WTC11 (cell line): ENCODE measurements around the gene NRG2.

Experiments
- CREB1 ChIP-seq: sonication (generic); formaldehyde crosslinking; IDR thresholded peaks from 2 replicates; pipeline ENCODE4 v1.8.0; 2023; ENCODE audit warnings: mild to moderate bottlenecking, missing genetic modification reagents
- CTCF ChIP-seq: fragments of 200-600 bp; IDR thresholded peaks from 2 replicates; pipeline ENCODE4 v1.8.0; 2022; ENCODE audit warnings: antibody characterized with exemption
- E2F1 ChIP-seq: sonication (generic); formaldehyde crosslinking; IDR thresholded peaks from 2 replicates; pipeline ENCODE4 v1.8.0; 2022; ENCODE audit warnings: mild to moderate bottlenecking, missing genetic modification reagents
- ELF4 ChIP-seq: sonication (generic); formaldehyde crosslinking; IDR thresholded peaks from 2 replicates; pipeline ENCODE4 v1.8.1; 2022; ENCODE audit warnings: low read depth, mild to moderate bottlenecking, moderate library complexity, missing genetic modification reagents
- GRHL2 ChIP-seq: fragments of 250-450 bp; sonication (Bioruptor Pico); IDR thresholded peaks from 2 replicates; pipeline ENCODE4 v1.8.0; 2022; ENCODE audit warnings: mild to moderate bottlenecking, moderate library complexity; ENCODE audit not compliant: insufficient replicate concordance, severe bottlenecking
- MLX ChIP-seq: sonication (generic); formaldehyde crosslinking; IDR thresholded peaks from 2 replicates; pipeline ENCODE4 v1.8.1; 2023; ENCODE audit warnings: mild to moderate bottlenecking, missing genetic modification reagents, moderate library complexity
- MYBL2 ChIP-seq: sonication (generic); formaldehyde crosslinking; IDR thresholded peaks from 2 replicates; pipeline ENCODE4 v1.8.1; 2023; ENCODE audit warnings: mild to moderate bottlenecking, moderate library complexity, missing genetic modification reagents
- NFE2L1 ChIP-seq: sonication (generic); formaldehyde crosslinking; IDR thresholded peaks from 2 replicates; pipeline ENCODE4 v1.8.1; 2023; ENCODE audit warnings: missing genetic modification reagents
- NR3C1 ChIP-seq: sonication (generic); formaldehyde crosslinking; conservative IDR thresholded peaks from 2 replicates; pipeline ENCODE4 v1.8.1; 2023; ENCODE audit warnings: low read depth, mild to moderate bottlenecking, missing genetic modification reagents
- PRDM15 ChIP-seq: sonication (generic); formaldehyde crosslinking; IDR thresholded peaks from 2 replicates; pipeline ENCODE4 v1.8.0; 2022; ENCODE audit warnings: missing genetic modification reagents
- SP1 ChIP-seq: sonication (generic); formaldehyde crosslinking; conservative IDR thresholded peaks from 2 replicates; pipeline ENCODE4 v1.8.1; 2022; ENCODE audit warnings: missing genetic modification reagents
- ZNF138 ChIP-seq: sonication (generic); formaldehyde crosslinking; conservative IDR thresholded peaks from 2 replicates; pipeline ENCODE4 v1.8.1; 2022; ENCODE audit warnings: mild to moderate bottlenecking, moderate library complexity, missing genetic modification reagents
- TF ChIP-seq, protein P1 (sequence below): sonication (generic); formaldehyde crosslinking; IDR thresholded peaks from 2 replicates; pipeline ENCODE4 v1.8.1; 2023; ENCODE audit warnings: mild to moderate bottlenecking, missing genetic modification reagents, borderline replicate concordance
- TF ChIP-seq, protein P2 (sequence below): sonication (generic); formaldehyde crosslinking; conservative IDR thresholded peaks from 2 replicates; pipeline ENCODE4 v1.8.1; 2023; ENCODE audit warnings: mild to moderate bottlenecking, low read depth, missing genetic modification reagents, moderate library complexity

DNA sequence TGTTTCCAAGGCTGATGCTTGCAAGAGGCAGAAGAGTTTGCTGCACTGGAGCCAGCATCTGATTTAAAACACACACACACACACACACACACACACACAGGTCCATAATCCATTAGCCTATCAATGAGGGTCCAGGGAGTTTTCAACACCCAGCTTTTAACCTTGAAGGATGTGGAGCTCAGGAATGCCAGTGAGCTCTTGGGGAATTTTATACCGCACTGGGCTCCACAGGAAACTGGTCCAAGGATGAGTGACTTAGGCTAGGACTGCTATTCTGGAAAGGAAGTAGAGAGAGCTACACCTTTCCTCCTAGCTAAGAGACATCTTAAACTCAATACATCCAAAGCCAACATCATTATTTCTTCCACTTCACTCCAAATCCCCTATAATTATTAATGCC lies 942 bp upstream of the NRG2 start:
- TF ChIP-seq CTCF (no peak), GRHL2 (no peak), ELF4 (CRISPR knock-in tag) (no peak), NR3C1 (CRISPR knock-in tag) (no peak), SP1 (CRISPR knock-in tag) (no peak), ZNF138 (CRISPR knock-in tag) (no peak), NFE2L1 (no peak), CREB1 (CRISPR knock-in tag) (no peak), E2F1 (CRISPR knock-in tag) (no peak), MYBL2 (CRISPR knock-in tag) (no peak), MLX (CRISPR knock-in tag) (no peak), PRDM15 (CRISPR knock-in tag) (no peak)
- TF ChIP-seq, protein P1, sequence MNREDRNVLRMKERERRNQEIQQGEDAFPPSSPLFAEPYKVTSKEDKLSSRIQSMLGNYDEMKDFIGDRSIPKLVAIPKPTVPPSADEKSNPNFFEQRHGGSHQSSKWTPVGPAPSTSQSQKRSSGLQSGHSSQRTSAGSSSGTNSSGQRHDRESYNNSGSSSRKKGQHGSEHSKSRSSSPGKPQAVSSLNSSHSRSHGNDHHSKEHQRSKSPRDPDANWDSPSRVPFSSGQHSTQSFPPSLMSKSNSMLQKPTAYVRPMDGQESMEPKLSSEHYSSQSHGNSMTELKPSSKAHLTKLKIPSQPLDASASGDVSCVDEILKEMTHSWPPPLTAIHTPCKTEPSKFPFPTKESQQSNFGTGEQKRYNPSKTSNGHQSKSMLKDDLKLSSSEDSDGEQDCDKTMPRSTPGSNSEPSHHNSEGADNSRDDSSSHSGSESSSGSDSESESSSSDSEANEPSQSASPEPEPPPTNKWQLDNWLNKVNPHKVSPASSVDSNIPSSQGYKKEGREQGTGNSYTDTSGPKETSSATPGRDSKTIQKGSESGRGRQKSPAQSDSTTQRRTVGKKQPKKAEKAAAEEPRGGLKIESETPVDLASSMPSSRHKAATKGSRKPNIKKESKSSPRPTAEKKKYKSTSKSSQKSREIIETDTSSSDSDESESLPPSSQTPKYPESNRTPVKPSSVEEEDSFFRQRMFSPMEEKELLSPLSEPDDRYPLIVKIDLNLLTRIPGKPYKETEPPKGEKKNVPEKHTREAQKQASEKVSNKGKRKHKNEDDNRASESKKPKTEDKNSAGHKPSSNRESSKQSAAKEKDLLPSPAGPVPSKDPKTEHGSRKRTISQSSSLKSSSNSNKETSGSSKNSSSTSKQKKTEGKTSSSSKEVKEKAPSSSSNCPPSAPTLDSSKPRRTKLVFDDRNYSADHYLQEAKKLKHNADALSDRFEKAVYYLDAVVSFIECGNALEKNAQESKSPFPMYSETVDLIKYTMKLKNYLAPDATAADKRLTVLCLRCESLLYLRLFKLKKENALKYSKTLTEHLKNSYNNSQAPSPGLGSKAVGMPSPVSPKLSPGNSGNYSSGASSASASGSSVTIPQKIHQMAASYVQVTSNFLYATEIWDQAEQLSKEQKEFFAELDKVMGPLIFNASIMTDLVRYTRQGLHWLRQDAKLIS (CRISPR knock-in tag): no peak
- TF ChIP-seq, protein P2, sequence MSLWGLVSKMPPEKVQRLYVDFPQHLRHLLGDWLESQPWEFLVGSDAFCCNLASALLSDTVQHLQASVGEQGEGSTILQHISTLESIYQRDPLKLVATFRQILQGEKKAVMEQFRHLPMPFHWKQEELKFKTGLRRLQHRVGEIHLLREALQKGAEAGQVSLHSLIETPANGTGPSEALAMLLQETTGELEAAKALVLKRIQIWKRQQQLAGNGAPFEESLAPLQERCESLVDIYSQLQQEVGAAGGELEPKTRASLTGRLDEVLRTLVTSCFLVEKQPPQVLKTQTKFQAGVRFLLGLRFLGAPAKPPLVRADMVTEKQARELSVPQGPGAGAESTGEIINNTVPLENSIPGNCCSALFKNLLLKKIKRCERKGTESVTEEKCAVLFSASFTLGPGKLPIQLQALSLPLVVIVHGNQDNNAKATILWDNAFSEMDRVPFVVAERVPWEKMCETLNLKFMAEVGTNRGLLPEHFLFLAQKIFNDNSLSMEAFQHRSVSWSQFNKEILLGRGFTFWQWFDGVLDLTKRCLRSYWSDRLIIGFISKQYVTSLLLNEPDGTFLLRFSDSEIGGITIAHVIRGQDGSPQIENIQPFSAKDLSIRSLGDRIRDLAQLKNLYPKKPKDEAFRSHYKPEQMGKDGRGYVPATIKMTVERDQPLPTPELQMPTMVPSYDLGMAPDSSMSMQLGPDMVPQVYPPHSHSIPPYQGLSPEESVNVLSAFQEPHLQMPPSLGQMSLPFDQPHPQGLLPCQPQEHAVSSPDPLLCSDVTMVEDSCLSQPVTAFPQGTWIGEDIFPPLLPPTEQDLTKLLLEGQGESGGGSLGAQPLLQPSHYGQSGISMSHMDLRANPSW (CRISPR knock-in tag): no peak
